NCI-H146 (cell line): ENCODE data around the gene TMEM167B.

Source experiments
- DNase-seq: peaks from one replicate; lab custom pipeline; 2025; lab: John Stamatoyannopoulos, UW

TMEM167B gene

GRCh38 chr1:109083501-109083900, 7.1 kb upstream of the TMEM167B start:
- no peak for DNase-seq

GRCh38 chr1:109083923-109084322, 6.6 kb upstream of the TMEM167B start:
- no peak for DNase-seq

- no peak for DNase-seq
Observed at GRCh38 chr1:109084563-109085517, 5.7 kb upstream of the TMEM167B start.

GRCh38 chr1:109089242-109090015, 1.1 kb upstream of the TMEM167B start:
- DNase-seq = peak; percentile 71

GRCh38 chr1:109091078-109091838, 694 bp downstream of the TMEM167B start:
- peak; percentile 37 for DNase-seq

- no peak for DNase-seq
Observed at GRCh38 chr1:109091839-109092193, 1.3 kb downstream of the TMEM167B start.

GRCh38 chr1:109094377-109094803, 3.8 kb downstream of the TMEM167B start:
- DNase-seq = no peak

- DNase-seq = no peak
Observed at GRCh38 chr1:109094871-109095270, 4.3 kb downstream of the TMEM167B start.

- no peak for DNase-seq
Observed at GRCh38 chr1:109095631-109096030, 5.1 kb downstream of the TMEM167B start.

GRCh38 chr1:109096120-109096519, 5.6 kb downstream of the TMEM167B start:
- no peak for DNase-seq

- DNase-seq = peak; percentile 98
Observed at GRCh38 chr1:109099938-109100773, 9.6 kb downstream of the TMEM167B start.

GRCh38 chr1:109104364-109105151, 14.0 kb downstream of the TMEM167B start:
- DNase-seq = no peak

- no peak for DNase-seq
Observed at GRCh38 chr1:109105881-109106280, 15.3 kb downstream of the TMEM167B start.

- no peak for DNase-seq
Observed at GRCh38 chr1:109107785-109108184, 17.2 kb downstream of the TMEM167B start.

- DNase-seq = no peak
Observed at GRCh38 chr1:109109906-109110305, 19.3 kb downstream of the TMEM167B start.

- no peak for DNase-seq
Observed at GRCh38 chr1:109111386-109112055, 21.0 kb downstream of the TMEM167B start.

GRCh38 chr1:109112056-109112651, 21.6 kb downstream of the TMEM167B start:
- DNase-seq = no peak

- peak; percentile 94 for DNase-seq
Observed at GRCh38 chr1:109112652-109113285, 22.2 kb downstream of the TMEM167B start.
